ENCODE measurements around the gene CNNM4. TPM values are rescaled to one million over a fixed set of nuclear protein-coding genes. Genes with fewer than 3 reads are reported as not detected.
"Not testable (repeated sequence)": the region's sequence is repeated elsewhere in the genome, so short reads cannot be mapped to it uniquely, and the experiment has no call there.

Gene CNNM4
- total RNA-seq, 1 experiment from 2014 or later, result 10.8 TPM

DNA sequence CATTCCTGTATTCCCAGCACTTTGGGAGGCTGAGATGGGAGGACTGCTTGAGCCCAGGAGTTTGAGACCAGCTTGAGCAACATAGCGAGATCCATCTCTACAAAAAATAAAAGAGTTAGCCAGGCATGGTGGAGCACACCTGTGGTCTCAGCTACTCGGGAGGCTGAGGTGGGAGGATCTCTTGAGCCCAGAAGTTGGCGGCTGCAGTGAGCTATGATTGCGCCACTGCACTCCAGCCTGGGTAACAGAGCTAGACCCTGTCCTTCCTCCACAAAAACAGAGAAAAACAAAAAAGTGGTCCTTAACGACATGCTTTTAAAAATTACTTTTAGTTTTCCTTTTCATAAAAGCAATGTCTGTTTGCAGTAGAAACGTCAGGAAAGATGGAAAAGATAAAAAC lies 35.8 kb downstream of the CNNM4 start:
- not testable (repeated sequence) for H3K4me3 ChIP-seq (ENCODE audit: insufficient read depth, low read depth, low read length); H3K27me3 ChIP-seq (ENCODE audit: control insufficient read depth, insufficient read depth, low read length); H3K36me3 ChIP-seq (replicated peaks; ENCODE audit: control insufficient read depth, insufficient read depth, low read length); DNase-seq

DNA sequence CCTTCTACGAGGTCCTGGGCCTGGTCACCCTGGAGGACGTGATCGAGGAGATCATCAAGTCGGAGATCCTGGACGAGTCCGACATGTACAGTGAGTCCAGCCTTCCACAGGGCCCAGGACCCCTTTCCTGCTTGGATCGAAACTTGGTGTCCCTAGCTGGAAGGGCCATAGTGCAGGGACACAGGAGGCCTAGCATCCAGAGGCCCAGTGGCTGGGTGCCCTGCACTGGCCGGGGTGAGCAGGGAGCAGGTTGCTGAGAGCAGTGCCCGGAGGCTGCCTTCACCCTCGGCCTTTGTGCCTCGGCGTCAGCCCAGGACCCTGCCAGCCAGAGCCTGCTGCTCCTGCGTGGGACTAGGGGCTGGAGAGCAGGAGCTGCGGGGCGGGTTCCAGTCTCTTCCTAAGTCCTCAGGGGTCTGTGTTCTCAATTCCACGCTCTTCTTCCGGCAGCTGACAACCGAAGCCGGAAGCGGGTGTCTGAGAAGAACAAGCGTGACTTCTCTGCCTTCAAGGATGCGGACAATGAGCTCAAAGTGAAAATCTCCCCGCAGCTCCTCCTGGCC lies 36.4 kb downstream of the CNNM4 start:
- Histone ChIP-seq H3K27me3 (ENCODE audit: control insufficient read depth, insufficient read depth, low read length) (no peaks in the 10 kb centered on the region), H3K36me3 (replicated peaks; ENCODE audit: control insufficient read depth, insufficient read depth, low read length) (no peaks in the 10 kb centered on the region), H3K4me3 (ENCODE audit: insufficient read depth, low read depth, low read length) (no peak overlapping the region)
- DNase-seq, result peak; percentile 32

DNA sequence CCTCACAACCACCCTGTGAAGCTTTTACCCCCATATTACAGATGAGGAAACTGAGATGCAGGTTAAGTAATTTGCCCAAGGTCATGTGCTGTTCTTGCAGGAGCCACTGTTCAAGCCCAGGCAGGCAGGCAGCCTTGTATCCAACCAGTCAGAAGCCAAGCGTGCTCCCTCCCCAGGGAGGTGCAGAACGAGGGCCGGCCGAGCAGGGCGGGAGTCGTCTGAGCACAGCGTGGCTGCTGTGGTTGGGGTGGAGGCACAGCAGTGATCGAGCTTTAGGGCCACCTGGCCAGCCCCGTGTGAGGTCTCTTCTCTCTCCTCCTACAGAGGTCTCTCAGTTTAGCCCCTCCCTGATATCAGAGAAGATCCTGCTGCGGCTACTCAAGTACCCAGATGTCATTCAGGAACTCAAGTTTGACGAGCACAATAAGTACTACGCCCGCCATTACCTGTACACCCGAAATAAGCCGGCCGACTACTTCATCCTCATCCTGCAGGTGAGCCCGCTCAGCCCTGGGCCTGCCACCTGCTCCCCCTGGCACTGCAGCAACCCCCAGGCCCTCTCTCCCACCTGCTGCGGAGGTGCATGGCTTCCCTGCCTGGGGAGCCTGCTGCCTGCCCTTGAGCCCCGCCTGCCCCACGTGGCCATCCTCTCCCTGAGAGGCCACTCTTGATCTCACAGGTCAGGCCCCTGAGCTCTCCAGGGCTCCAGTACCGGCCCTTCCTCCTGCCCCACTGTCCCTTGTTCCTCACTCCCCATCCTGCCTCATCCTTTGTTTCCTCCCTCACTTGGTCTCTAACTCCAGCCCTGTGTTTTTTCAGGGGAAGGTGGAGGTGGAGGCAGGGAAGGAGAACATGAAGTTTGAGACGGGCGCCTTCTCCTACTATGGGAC lies 38.3 kb downstream of the CNNM4 start:
- no peaks in the 10 kb centered on the region for H3K27me3 ChIP-seq (ENCODE audit: control insufficient read depth, insufficient read depth, low read length)
- H3K36me3 ChIP-seq (replicated peaks; ENCODE audit: control insufficient read depth, insufficient read depth, low read length), result no peaks in the 10 kb centered on the region
- DNase-seq, result peak; percentile 45
- no peak overlapping the region for H3K4me3 ChIP-seq (ENCODE audit: insufficient read depth, low read depth, low read length)

DNA sequence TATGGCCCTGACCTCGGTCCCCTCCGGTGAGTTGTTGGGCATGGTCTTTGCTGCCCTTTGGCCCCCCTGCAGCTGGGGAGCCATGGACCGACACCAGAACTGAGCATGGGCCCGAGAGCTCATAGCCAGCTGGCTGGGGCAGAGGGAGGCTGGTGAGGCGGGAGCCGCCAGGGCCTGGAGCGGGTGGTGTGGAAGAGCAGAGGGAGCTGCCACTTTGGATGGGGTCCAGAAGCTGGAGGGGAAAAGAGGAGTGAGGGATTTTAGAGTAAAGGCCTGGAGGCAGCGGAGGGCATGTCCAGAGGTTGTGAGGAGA lies 38.9 kb downstream of the CNNM4 start:
- no peak overlapping the region for H3K4me3 ChIP-seq (ENCODE audit: insufficient read depth, low read depth, low read length)
- H3K36me3 ChIP-seq (replicated peaks; ENCODE audit: control insufficient read depth, insufficient read depth, low read length), result no peaks in the 10 kb centered on the region
- DNase-seq, result peak; percentile 28
- no peaks in the 10 kb centered on the region for H3K27me3 ChIP-seq (ENCODE audit: control insufficient read depth, insufficient read depth, low read length)

DNA sequence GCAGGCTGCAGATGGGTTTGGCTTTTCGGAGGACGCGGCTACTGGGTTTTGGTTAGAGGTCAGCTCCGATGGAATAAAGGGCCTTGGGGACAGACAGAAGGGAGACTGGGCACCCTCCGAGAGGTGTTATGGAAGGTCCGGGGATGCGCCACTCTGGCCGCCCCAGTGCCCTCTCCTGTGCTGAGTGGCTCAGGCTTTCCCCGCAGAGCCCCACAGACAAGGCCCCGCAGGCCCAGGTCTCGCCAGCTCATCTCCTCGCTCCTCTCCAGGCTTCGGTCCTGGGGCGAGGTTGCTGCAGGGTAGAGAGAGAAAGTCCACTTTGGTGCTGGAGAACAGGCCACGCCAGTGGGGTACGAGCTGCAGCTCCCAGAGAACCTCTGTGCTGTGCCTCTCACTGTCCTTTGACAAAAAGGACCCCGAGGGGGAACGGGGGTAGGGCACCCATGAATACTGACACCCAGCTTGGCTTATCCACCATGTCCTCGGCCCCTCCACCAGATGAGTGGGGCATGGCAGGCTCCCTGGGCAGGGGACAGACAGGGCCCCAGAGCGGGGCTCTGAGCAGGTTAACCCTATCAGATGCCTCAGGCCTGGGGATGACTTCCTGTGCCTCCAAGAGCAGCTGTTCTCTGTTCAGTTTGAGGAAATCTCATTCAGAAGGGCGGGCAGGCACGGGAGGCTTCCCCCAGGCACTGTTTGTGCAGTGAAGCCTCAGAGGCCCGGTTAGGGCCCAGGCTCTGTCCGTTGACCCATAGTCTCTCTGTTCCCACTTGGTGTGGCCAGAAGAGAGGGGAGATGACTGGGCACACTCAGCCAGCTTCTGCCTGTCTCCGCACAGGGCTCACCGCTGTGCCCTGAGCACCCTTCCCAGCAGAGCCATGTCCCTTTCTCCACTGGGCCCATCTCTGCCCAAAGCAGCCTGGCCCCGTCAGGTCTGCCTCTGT lies 39.6 kb downstream of the CNNM4 start:
- Histone ChIP-seq H3K36me3 (replicated peaks; ENCODE audit: control insufficient read depth, insufficient read depth, low read length) (no peaks in the 10 kb centered on the region), H3K27me3 (ENCODE audit: control insufficient read depth, insufficient read depth, low read length) (no peaks in the 10 kb centered on the region), H3K4me3 (ENCODE audit: insufficient read depth, low read depth, low read length) (no peak overlapping the region)
- no peak for DNase-seq

DNA sequence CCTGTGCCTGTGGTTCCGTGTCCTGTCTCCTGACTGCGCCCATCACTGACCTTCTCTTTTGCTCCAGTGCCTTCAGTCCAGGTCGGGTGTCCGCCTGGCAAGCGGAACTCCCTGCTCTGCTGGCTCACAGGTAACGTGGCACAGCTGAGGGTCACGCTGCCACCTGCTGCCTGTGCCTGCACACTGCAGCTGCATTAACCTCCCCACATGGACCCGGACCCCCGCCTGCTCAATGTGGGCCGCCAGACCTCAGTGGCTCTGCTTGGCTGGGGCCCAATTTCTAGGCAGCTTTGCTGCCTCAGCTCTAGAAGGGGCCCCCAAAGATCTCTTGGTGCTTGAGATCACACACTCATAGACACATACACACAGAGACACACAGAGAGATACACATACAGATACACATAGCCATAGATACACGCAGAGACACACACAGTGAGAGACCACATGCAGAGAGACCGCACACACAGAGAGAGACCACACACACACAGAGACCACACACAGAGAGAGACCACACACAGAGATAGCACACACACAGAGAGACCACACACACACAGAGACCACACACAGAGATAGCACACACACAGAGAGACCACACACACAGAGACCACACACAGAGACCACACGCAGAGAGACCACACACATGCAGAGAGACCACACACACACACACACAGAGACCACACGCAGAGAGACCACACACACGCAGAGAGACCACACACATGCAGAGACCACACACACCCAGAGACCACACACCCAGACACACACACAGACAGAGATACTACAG lies 40.5 kb downstream of the CNNM4 start:
- Histone ChIP-seq H3K4me3 (ENCODE audit: insufficient read depth, low read depth, low read length) (no peak overlapping the region), H3K36me3 (replicated peaks; ENCODE audit: control insufficient read depth, insufficient read depth, low read length) (no peaks in the 10 kb centered on the region), H3K27me3 (ENCODE audit: control insufficient read depth, insufficient read depth, low read length) (no peaks in the 10 kb centered on the region)
- DNase-seq, result peak; percentile 96

DNA sequence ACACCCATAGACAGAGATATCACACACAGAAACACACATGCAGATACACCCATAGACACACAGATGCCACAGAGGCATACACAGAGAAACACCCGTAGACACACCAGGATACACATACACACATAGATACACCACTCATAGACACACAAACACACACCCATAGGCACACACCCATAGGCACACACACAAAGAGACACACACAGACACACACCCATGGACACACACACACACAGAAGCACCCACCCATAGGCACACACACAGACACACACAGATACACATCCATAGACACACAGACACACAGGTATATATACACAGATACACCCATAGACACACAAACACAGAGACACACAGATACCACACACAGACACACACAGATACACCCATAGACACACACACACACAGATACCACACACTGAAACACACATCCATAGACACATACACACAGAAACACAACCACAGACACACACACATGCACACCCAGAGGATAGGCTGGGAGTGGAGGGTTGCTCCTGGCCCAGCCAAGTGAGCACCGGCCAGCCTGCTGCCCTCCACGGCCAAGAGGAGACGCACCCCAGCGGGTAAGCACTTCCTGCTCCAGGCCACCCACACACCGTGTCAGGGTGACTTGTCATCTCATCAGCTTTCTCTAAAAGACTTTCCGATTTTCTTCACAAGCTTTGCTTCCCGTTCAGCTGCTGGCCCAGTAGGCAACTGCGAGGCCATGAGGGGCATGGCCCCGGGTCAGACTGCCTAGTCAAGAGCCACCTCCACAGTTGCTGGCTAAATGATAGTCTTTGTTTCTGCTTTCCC lies 41.3 kb downstream of the CNNM4 start:
- no peaks in the 10 kb centered on the region for H3K36me3 ChIP-seq (replicated peaks; ENCODE audit: control insufficient read depth, insufficient read depth, low read length)
- no peaks in the 10 kb centered on the region for H3K27me3 ChIP-seq (ENCODE audit: control insufficient read depth, insufficient read depth, low read length)
- H3K4me3 ChIP-seq (ENCODE audit: insufficient read depth, low read depth, low read length), result no peak overlapping the region
- DNase-seq, result no peak

DNA sequence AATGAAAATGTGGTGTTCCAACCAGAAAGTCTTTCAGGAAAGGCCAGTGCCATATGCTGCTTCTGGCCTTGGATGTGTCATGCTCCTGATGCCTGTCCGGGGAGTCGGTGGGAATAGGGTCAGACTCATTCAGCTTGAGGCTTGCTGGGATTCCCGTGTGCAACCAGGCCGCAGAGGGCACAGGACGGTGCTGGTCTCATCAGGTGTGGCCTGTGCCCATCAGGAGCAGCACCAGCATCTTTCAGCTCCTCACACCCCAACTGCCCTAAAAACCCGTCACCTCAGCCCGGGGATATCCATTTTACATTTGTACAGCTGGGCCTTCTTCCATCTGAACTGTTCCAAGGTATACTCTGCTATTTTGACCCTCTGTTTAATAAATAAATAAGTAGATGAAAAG lies 42.0 kb downstream of the CNNM4 start:
- Histone ChIP-seq H3K36me3 (replicated peaks; ENCODE audit: control insufficient read depth, insufficient read depth, low read length) (no peaks in the 10 kb centered on the region), H3K4me3 (ENCODE audit: insufficient read depth, low read depth, low read length) (no peak overlapping the region), H3K27me3 (ENCODE audit: control insufficient read depth, insufficient read depth, low read length) (no peaks in the 10 kb centered on the region)
- DNase-seq, result no peak

DNA sequence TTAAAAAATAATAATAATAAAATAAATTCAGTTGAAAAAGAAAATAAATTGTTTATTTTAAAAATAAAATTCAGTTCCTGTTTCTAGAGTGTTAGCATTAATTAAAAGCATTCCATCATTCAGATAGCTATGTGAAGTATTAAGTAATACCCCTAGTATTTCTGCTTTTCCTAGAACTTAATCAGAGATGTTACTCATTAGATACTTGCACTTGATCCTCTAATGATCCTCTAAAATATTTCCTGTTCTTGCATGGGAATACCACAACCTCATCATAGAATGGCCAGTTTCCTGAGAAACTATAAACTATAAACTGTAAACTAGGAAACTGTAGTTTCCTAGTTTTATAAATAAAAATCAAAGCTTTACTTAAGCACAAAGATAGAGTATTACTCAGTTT lies 44.3 kb downstream of the CNNM4 start:
- Histone ChIP-seq H3K27me3 (ENCODE audit: control insufficient read depth, insufficient read depth, low read length) (no peaks in the 10 kb centered on the region), H3K4me3 (ENCODE audit: insufficient read depth, low read depth, low read length) (no peak overlapping the region), H3K36me3 (replicated peaks; ENCODE audit: control insufficient read depth, insufficient read depth, low read length) (peaks cover 2% of the 10 kb centered on the region; the same call in 1 of the 2 replicates)
- no peak for DNase-seq

DNA sequence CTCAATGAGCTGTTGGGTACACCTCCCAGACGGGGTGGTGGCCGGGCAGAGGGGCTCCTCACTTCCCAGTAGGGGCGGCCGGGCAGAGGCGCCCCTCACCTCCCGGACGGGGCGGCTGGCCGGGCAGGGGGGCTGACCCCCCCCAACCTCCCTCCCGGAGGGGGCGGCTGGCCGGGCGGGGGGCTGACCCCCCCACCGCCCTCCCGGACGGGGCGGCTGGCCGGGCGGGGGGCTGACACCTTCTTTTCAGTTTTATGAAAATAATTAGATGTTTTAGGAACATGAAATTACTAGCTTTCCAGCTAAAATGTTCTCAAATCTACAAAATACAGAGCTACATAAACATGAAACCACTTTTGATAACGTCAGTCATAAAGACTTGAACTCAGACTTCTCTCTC lies 45.2 kb downstream of the CNNM4 start:
- not testable (repeated sequence) for H3K36me3 ChIP-seq (replicated peaks; ENCODE audit: control insufficient read depth, insufficient read depth, low read length); DNase-seq; H3K4me3 ChIP-seq (ENCODE audit: insufficient read depth, low read depth, low read length); H3K27me3 ChIP-seq (ENCODE audit: control insufficient read depth, insufficient read depth, low read length)

DNA sequence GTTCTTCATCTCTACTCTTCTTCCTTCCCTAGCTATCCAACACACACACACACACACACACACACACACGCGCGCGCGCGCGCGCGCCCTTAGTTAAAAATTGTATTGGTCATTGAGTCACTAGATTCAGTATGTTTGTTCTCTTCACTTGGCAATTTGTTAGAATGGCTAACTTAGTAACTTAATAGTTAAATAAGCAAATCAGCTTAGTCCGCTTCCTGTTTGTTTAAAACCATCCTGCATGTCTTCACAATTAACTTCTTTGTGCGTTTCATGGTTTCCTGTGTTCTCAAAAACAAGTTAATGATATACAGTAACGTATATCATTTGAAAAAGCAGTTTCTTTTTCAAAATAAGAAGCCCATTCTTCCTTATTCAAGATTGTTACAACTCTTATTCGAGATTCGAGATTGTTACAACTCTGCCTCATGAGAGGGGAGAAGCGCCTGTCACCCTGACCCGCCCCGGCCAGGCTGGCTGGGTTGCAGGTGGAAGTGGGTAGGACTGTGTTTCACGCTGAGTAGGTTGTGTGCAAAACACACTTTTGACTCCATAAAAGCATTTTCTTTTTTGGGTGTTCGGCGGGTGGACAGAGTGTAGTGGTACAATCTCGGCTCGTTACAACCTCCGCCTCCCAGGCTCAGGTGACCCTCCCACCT lies 45.9 kb downstream of the CNNM4 start:
- Histone ChIP-seq H3K27me3 (ENCODE audit: control insufficient read depth, insufficient read depth, low read length) (no peaks in the 10 kb centered on the region), H3K4me3 (ENCODE audit: insufficient read depth, low read depth, low read length) (no peak overlapping the region), H3K36me3 (replicated peaks; ENCODE audit: control insufficient read depth, insufficient read depth, low read length) (peaks cover 2% of the 10 kb centered on the region; the same call in 1 of the 2 replicates)
- DNase-seq, result no peak

DNA sequence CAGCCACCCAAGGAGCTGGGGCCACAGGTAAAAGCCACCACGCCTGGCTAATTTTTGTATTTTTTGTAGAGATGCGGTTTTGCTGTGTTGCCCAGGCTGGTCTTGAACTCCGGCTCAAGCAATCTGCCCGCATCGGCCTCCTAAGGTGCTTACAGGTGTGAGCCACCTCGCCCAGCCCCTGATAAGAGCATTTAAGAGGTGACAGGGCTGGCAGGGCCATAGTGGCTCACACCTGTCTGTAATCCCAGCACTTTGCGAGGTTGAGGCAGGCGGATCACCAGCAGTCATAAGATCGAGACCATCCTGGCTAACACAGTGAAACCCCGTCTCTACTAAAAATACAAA lies 46.4 kb downstream of the CNNM4 start:
- peaks cover 2% of the 10 kb centered on the region; the same call in 1 of the 2 replicates for H3K36me3 ChIP-seq (replicated peaks; ENCODE audit: control insufficient read depth, insufficient read depth, low read length)
- H3K4me3 ChIP-seq (ENCODE audit: insufficient read depth, low read depth, low read length), result no peak overlapping the region
- DNase-seq, result no peak
- H3K27me3 ChIP-seq (ENCODE audit: control insufficient read depth, insufficient read depth, low read length), result no peaks in the 10 kb centered on the region

DNA sequence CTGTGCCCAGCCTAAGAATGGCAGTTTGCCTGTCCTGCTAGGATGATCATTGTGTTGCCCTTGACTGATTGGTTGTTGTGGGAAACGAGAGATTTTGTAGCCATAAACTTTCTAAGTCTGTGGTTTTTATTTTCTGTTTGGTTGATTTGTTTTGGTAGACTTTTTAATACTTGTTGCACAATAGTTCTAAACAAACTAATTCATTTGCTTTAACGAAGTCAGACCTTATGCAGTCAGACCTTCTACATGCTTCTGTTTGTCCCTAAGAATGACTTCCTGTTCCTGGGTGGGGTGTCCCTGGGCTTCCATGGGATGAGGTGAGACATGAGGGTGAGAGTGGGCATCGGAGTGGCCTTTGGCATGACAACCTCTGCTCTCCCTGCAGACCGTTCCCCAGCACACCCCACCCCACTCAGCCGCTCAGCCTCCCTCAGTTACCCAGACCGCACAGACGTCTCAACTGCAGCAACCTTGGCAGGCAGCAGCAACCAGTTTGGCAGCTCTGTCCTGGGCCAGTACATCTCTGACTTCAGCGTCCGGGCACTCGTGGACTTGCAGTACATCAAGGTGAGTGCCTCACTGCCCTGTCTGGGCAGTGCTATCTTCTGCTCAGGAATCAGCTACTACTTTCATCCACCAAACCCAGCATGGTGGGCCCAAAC lies 47.6 kb downstream of the CNNM4 start:
- no peak for DNase-seq
- H3K4me3 ChIP-seq (ENCODE audit: insufficient read depth, low read depth, low read length), result no peak overlapping the region
- no peaks in the 10 kb centered on the region for H3K27me3 ChIP-seq (ENCODE audit: control insufficient read depth, insufficient read depth, low read length)
- H3K36me3 ChIP-seq (replicated peaks; ENCODE audit: control insufficient read depth, insufficient read depth, low read length), result peaks cover 2% of the 10 kb centered on the region; the same call in 1 of the 2 replicates
